Activated CD4-positive, alpha-beta T cell treated with anti-CD3 and anti-CD28 coated beads, Interleukin-2, Interleukin-6, amounts not matched to agents 100 ng/mL and 50 ng/mL, durations not matched to agents 16 hours and 8 hours (primary cell): ENCODE results near the gene SSTR5.
A peak's percentile ranks its signal among the peaks of the same experiment; 100 is the strongest.

Source experiments
- DNase-seq: peaks from one replicate; pipeline ENCODE4 v3.0.0-alpha.2; 2020

Gene SSTR5

DNA sequence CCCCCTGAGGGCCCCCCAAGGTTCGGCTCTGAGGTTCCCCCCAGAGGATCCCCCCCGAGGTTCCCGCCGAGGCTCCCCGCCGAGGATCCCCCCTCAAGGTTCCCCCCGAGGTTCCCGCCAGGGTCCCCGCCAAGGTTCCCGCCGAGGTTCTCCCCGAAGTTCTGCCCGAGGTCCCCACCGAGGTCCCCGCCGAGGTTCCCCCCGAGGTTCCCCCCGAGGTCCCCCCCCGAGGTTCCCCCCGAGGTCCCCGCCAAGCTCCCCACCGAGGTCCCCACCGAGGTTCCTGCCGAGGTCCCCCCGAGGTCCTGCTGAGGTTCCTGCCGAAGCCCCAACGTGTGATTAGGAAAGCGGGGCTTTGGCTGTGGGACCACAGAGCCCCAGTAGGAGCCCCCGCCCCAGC lies 32.2 kb upstream of the SSTR5 start:
- no peak for DNase-seq

DNA sequence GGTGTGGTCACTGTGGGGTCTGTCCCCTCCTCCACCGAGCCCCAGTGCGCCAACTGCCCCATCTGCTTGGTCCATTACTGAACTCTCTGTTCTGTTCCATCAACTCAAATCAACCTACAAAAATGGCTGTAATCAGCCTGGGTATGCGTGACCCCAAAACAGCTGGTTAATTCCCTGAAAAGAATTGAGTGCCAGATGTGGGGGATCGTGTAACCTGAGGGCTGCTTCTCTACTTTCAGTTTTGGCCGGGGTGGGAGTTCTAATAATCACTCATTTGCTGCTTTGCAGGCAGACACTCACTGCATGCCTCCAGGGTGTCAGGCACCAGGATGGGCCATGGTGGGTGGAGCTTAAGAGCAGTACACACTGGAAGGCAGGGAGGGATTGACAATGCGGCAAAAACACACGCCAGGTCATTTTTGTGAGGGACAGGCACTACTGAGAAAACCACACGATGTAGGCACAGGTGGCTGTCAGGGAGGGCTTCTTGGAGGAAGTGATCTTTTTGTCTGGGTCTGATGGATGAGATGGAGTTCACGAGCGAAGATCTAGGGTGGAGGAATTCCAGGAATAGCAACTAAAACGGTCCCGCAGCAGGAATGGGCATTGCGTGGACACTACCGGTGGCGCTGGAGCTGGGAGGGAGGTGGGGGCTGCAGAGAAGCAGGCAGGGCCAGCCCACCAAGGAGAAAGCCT lies 30.4 kb upstream of the SSTR5 start:
- DNase-seq: no peak

DNA sequence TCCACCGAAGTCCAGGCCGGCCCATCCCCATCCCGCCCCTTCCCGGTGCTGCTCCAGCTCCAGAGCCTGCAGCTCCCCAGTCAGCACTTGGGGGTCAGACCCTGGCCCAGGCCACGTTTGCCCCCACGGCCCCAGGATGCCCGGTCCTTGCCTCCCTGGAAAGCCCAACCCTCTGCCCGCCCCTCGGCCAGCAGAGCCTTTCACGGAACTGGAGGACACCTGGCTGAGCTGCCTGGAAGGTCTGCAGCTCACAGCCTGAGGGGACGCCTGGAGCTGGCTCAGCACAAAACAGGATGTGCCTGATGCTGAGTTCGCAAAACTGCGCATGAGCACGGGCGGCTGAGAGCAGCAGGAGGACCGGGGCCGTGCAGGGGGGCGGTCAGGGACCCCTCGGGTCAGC lies 29.7 kb upstream of the SSTR5 start:
- no peak for DNase-seq

DNA sequence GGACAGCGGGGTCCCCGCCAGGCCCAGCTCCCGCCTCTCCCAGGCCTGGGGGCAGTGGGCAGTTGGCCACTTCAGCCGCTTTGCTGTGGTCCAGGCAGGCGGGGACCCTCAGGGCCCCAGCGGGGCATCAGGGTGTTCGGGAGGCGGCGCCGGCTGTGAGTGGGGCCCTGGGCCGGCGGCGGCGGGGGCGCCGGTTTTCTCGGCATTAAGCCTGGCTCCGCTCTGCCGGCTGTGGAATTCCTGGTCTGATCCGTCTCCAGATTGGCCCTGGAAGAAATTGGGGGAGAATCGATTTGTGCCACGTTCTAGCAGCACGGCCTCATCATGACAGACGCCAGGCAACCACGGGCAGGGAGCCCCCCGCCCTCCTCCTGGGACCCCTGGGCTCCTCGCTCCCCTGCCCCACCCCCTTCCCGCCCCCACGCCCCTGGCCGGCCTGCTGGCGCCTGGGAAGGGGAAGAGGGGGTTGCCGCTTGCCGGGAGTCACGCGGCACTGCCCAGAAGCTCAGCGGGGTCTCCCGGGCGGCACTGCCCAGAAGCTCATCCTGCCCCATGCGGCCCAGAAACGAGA lies 28.6 kb upstream of the SSTR5 start:
- no peak for DNase-seq

DNA sequence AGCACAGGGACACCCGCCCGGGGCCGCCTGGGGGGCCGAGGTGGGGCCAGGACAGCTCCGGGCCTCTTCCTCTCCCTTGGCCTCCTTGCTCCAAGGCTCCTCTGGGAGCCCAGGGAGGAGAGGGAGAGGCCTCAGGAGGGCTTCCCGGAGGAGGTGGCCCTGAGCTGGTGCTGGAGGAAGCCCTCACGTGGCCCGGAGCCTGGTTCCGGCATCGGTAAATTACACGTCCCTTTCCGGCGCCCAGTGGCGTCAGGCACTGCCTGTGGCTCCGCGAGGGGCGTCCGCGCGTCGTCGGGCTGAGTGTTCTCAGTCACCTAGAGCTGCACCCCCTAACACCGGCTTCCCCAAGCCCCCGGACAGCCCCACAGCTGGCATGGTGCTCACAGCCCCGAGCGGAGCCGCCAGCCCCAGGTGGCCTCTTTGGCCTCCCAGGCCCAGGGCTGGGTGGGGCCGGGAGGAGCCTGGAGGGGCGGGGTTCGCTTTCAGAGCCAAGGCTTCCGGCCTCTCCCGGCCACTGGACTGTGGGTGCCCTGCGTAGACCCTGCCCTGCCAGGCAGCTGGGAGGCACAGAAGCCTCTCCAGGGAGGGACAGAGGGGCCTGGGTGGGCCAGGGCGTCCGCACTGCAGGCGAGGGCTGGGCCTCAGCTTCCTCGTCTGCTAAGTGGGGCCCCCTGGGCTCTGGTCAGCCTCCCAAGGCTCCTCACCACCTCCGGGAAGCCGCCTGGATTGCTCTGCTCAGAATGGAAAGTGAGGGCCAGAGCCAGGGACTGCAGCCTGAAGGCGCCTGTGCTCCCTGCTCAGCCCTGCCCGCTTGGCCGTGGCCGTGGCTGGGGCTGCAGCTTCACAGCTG lies 27.9 kb upstream of the SSTR5 start:
- DNase-seq: no peak

DNA sequence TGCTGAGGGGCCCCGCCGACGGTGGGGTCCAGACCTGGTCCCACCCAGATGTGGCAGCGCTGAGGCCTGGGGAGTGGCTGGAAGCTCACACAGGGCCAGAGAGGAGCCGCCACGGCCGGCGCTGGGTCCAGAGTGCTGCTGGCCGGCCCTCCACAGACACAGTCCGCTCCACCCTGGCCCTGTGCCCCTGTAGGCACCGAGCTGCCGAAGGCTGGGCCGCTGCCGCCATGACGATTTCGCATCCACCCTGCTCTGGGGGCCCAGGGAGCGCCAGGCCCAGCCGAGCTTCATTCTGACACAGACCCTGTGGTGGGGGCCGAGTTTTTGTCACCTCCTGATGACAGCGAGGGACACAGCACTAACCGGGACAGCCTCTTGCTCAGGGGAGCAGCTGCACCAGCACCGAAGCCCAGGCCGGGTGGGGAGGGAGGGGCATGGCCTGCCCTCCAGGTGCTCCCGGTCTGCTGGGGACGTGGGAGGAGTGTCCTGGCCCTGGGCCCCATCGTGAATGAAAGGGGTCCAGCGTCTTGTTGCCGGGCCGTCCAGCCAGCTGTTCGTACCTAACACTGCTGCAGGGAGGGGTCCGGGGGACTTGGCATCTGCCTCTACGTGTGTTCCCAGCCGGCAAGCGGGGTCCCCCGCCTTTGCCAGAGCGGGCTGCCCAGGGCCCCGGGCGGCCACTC lies 27.1 kb upstream of the SSTR5 start:
- no peak for DNase-seq

DNA sequence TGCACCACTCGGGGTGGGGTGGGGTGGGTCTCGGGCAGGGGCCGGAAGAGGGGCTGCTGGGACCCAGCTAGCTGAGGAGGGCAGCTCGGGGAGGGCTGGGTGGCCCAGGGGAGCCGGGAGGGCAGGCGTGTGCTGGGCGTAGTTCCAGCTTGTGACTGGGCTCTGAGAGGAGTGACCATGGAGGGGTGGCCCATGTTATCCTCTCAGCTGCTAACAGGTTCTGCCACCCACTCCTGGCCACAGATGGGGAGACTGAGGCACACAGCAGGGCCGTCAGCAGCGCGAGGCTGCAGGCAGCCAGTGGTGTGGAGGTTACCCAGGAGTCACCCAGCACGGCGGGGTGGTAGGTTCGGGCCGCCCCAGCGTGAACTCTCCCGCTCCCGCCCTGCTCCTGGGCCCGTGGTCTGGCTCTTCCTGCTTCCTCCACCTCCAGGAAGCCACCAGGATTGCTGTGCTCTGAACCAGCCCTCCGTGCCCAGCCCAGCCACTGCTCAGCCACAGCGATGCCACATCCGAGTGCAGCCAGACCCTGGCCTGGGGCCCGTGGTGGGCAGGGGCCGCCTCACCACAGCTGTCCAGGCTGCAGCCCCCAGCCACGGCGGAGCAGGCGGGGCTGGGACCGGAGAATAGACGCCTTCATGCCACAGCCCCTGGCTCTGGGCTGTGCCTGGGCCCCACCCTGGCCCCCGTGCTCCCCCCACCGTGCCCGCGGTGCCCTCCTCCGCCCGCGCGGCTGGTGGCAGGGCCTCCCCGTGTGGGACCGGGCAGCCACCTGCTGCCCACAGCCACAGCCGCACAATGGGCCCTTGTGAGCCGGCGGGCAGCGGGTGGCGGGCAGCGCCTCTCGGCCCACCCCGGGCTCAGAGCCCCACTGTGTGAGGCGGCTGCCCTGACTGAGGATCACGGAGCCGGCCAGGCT lies 26.3 kb upstream of the SSTR5 start:
- no peak for DNase-seq

DNA sequence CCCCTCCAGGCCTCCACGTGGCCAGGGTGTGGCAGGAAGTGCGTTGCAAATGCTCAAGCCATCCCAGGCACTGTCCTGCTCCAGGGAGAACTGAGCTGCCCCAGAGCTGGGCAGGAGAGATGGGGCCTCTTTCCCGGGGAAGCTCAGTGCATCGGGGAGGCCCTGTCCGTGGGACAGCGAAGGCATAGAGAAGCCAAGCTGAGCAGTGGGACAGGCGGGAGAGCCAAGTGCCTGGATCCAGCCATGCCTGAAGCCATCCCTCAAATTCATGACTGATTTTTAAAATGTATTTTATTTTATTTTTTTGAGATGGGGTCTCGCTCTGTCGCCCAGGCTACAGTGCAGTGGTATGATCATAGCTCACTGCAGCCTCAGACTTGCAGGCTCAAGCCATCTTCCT lies 25.4 kb upstream of the SSTR5 start:
- no peak for DNase-seq

DNA sequence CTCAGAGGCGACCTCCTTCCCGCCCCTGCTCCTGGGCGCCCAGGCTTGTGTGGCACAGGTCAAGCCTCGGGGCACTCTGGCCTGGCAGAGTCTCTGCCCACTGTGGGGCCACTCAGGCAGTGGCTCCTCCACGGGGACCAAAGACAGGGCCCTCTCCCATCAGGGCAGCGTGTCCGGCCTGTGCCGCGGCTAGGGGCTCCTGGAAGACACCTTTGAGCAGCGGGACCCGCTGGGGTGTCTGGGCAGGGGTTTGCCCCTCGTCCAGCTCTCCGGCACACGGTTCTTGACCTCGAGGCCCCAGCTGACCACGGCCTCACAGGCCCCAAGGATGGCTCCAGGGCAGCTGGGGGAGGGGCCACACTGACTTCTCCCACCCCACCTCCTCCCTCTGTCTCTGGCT lies 24.7 kb upstream of the SSTR5 start:
- no peak for DNase-seq

DNA sequence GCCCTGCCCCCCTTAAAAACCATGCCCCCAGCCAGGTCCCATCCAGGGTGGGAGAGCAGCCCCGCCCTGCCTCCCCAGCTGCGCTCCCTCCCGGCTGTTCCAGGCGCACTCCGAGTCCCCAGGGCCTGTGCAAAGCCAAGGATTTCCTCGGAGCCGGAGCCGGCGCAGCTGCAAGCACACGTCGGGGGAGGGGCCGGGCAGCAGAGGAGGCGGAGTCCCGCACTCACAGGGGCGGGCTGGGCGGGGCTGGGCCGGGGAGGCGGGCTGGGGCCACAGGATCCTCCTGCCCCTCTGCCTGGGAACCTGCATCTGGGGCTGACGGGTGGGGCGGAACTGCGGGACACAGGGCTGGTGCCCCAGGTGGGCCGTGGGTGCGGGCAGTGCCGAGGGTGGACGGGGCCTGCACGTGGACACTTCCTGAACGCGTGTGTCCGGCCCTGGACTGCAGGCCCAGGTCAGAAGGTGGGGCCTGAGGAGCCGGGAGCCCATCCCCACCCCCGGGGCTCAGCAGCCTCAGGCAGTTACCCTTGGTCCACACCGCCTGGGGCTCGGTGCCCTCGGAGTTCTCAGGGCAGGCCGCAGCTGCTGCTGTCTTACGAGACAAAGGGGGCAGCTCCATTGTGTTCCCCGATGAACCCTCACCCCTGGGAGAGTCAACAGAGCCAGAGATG lies 24.0 kb upstream of the SSTR5 start:
- DNase-seq: peak; percentile 35

DNA sequence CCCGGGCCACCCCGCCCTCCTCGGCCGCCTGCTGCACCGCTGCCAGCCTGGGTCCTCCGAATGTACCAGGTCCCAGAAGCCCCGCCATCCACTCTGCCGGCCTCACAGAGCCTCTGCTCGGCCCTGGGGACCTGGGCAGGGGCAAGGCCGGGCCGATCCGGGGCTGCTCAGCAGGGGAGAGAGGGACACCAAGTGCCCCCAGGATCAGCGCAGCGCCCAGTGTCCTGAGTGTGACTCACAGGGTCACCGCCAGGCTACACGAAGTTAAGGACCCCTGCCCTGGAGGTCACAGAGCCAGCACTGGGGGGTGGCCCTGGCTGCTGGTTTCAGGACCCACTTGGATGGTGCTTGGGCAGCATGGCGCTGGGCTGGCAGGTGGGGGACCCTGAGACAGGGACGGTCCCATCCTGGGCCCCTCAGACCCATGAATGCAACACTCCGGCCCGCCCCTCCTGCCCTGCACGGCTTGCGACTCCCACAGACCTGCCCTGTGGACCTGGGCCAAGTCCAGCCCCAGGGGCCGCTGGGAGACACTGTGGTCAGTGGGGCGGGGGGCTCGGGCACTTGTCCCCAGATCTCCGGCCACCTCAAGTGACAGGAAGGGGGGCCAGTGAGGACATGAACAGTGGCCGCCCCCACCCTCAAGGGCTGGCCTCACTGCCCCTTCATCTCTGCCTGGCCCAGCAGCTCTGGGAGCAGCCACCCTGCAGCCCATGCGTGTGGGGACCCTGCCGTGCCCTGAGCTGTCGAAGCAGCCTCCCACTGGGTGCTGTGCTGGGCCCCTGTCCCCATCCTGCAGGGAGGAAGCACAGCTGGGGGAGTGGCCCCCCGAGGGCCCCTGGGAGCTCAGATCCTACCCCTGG lies 23.2 kb upstream of the SSTR5 start:
- DNase-seq: no peak

DNA sequence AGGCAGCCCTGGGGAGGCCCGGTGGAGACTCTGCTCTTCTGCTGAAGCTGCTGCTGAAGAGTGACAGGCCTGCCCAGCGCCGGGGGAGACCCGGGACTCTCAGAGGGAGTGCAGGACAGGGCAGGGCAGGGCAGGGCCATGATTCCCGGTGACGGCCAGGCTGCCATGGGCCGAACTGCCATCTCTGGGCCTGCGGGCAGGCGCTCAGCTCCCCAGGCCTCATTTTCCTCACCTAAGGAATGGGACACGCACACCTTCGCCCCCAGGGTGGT lies 22.6 kb upstream of the SSTR5 start:
- DNase-seq: no peak

DNA sequence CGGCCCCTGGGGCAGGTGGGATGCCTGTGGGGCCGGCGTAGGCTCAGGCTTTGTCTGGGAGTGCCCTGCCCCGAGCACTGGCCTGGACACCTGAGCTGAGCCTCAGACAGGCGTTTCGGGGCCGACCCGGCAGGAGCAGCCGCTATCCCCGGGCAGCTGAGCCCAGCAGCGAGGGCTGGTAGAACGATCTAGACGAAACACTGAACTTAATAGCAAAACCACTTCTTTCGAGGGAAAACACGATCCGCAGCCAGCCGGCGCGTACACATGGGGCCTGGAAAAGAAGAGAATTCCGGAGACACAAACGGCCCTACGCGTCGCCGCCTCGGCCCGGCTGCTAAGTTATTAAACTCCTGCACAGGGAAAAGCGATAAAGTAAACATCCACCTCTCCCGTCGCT lies 22.0 kb upstream of the SSTR5 start:
- no peak for DNase-seq

DNA sequence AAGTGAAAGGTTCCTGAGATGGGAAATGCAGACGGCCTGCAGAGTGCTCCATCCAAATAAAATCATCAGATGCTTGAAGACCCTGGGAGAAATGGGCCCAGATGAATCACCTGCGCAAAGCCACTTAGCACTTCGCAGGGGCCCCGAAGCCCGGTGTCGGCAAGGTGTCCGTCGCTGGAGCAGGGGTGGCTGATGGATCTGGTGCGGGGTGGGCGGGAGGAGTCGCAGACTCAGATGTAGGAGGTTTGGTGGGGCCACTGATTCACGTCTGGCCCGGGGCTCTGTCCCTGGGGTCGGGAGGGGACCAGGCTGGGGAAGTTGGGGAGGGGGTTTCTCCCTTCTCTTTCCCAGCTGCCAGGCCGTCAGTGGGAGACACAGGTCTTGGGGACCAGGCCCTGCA lies 21.6 kb upstream of the SSTR5 start:
- DNase-seq: no peak

DNA sequence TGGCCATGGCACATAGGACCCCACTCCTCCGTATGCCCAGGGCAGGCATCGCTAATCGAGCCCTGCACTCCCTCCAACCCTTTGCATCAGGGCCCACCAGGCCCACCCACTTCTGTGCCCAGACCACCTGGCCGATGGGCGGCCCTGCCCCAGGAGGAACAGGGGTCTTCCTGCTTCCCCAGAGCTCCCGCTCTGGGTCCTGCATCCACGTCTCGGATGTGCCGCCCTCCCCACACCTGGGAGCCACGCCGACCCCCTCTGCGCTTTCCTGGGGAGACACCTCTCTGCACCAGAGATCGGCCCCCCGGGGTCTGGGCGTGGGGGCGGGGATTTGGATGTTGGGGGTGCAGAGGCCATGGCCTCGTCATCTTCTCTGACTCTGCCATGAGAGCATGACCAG lies 21.1 kb upstream of the SSTR5 start:
- no peak for DNase-seq

DNA sequence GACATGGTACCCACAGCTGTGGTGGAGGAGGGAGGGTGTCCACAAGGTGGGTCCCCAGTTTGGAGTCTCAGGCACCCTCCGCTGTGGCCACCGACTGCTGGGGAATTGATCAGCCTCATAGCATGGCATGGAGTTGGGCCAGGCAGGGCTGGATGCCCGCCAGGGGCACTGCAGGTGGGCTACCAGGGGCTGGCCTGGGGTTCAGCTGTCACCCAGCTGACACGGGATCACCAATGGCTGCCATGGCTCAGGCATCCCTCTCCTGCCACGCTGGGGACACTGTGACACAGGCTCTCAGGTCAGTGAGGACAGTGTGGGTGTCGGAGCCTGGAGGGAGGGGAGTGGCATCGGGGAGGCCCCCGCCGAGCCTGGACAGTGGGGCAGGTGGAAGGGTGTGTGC lies 19.8 kb upstream of the SSTR5 start:
- DNase-seq: no peak

DNA sequence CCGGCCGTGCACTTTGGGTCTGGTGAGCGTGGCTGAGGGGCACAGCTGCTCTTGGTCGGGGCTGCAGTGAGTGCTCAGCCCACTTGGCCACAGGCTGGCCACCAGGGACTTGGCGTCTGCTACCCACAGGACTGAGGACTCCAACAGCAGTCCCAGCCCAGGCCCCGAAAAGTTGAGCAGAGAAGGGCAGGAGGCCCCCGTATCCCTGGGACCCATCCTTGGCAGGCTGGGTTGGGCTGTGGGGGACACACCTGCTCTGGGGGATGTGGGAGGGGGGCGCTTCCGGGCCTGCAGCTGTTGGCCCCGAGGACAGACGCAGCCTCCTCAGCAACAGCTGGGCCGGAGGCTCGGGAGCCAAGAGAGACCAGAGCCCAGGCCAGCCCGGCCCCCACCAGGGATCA lies 19.4 kb upstream of the SSTR5 start:
- DNase-seq: no peak

DNA sequence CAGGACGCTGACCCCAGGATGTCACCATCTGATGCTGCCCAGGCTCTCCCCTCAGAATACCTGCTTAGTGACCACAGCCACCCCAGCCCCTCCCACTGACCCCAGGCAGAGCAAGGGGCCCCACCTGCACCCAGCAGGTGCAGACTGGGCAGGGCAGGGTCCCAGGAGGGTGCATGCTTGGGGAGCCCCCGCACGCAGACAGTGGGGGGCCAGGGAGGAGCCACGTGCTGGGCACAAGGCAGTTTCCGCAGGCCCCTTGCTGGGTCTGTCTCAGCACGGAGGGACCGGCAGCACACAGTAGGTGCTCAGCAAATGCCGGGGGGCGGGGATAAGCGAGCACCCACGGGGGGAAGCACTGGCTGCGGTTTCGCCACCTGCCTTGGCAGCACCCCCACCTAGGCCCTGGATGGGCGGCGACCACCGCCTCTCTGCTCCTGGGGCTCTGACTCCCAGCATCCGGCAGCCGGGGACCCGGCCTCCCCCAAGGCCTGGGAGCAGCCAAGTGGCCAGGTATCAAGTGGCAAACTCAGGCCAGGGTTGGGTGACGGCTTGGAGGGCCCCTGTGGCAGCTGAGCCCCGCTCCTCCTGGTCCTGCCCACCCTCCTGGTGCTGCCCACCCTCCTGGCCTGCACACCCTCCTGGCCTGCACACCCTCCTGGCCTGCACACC lies 18.7 kb upstream of the SSTR5 start:
- DNase-seq: no peak

DNA sequence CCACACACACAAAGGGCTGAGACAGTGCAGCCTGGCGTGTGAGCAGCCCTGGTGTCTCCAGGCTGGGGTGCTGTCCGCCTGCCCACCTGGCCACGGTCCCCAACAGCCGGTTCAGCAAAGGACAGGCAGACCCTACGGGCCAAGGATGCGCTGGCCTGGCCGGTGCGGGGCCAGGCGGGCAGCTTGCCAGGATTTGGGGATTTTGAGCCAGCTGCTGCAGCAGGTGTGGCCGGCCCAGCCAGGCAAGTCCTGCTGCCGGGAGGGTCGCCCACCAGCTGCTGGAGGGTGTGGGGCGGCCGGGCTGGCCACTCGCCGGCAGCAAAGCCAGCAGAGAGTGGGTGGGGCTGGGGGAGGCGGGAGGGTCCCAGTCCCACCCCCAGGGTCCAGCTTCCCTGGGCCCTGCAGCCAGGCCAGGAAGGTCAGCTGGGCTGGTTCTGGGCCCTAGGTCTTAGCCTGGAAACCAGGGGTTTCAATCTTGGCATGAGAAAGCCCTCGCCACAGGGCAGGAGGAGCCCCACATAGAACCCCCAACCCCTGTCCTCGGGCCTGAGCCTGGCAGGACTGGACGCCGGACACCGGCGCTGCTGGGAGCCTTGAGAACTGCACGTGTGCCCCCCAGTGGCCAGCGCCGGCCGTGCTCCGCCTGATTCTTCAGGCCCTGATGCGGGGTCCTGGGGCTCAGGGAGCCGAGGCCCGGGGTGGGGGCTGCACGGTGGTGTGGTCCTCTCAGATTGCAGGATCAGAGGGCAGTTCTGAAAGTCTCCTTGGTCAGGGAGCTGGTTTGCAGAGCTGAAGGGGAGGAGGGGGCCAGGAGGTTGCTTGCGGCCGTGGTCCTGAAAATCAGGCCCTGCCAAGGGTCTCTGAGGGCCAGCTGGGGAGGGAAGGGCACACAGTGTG lies 17.6 kb upstream of the SSTR5 start:
- peak; percentile 37 for DNase-seq

DNA sequence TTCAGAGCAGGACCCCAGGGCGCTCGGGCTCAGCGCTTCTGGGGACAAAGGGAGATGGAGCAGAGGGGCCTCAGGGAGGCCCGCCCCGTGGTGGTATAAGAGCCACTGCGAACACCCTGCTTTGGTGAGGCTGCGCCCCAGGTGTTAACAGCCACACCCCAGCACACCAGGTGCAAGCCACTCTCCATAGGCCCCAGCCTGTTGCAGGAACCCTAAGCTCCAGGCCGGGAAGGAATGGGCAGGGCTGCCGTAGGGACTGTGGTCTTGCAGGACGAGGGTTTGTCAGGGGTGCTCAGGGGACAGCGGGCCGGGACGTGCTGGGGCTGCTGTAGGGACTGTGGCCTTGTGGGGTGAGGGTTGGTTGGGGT lies 17.0 kb upstream of the SSTR5 start:
- DNase-seq: no peak
